CD4-positive, alpha-beta T cell (primary cell): Measurements from ENCODE around the gene FSTL4. TPM values are rescaled to one million over a fixed set of nuclear protein-coding genes. Genes with fewer than 3 reads are reported as not detected.

ENCODE experiments used
- ATAC-seq: fragments of 200-7000 bp; cut with Tn5 transposase; one replicate; pipeline ENCODE4 v1.10.0; 2022; ENCODE audit warnings: mild to moderate bottlenecking; ENCODE audit not compliant: poor library complexity
- CTCF ChIA-PET: fragments of 350-600 bp; sonication (Branson Sonifier 250); formaldehyde crosslinking; loops from one replicate; lab custom pipeline; 2021; ENCODE audit warnings: antibody characterized with exemption, inconsistent platforms; lab: Charles Lee
- POLR2A ChIA-PET: fragments of 350-600 bp; sonication (Branson Sonifier 250); formaldehyde crosslinking; loops from one replicate; lab custom pipeline; 2021; ENCODE audit warnings: antibody characterized with exemption, inconsistent platforms; lab: Charles Lee
- DNase-seq, 14 experiments: peaks; one replicate each; pipeline ENCODE4 v3.0.0-alpha.2; 2013 to 2020; ENCODE audit warnings: mixed read lengths in 2 of 14
- H3K27ac ChIP-seq, 2 donors: one replicate each; pipeline versions ENCODE4 v1.5.1 to v1.7.0; 2013; ENCODE audit warnings: low read length in 2 of 2, low read depth in 1 of 2, mild to moderate bottlenecking in 1 of 2
- H3K27me3 ChIP-seq, 2 experiments: 1 replicate in 1 of 2; 2 replicates in 1 of 2; pipeline versions ENCODE4 v1.6.1 to v1.7.0; 2013; ENCODE audit warnings: low read length in 2 of 2, control low read depth in 1 of 2, mild to moderate bottlenecking in 1 of 2, moderate library complexity in 1 of 2; ENCODE audit not compliant: insufficient read depth in 2 of 2, control insufficient read depth in 1 of 2
- H3K36me3 ChIP-seq: one replicate; pipeline ENCODE4 v1.6.1; 2013; ENCODE audit warnings: low read length, control low read depth; ENCODE audit not compliant: insufficient read depth
- H3K4me1 ChIP-seq: one replicate; pipeline ENCODE4 v1.6.1; 2013; ENCODE audit warnings: low read length, control low read depth; ENCODE audit not compliant: insufficient read depth
- H3K4me3 ChIP-seq: one replicate; pipeline ENCODE4 v1.5.1; 2013; ENCODE audit warnings: mild to moderate bottlenecking, low read length, moderate library complexity
- H3K9me3 ChIP-seq, 2 experiments: 1 replicate in 1 of 2; 2 replicates in 1 of 2; pipeline versions ENCODE4 v1.6.1 to v1.7.0; 2013; ENCODE audit warnings: low read length in 2 of 2, mild to moderate bottlenecking in 2 of 2, control low read depth in 1 of 2, moderate library complexity in 1 of 2; ENCODE audit not compliant: control insufficient read depth in 1 of 2, insufficient read depth in 1 of 2
- H3K27ac Mint-ChIP-seq: one replicate; pipeline ENCODE4 v1.8.0; 2020; ENCODE audit warnings: mixed read lengths
- H3K27me3 Mint-ChIP-seq: one replicate; pipeline ENCODE4 v1.8.0; 2021; ENCODE audit warnings: mixed read lengths
- H3K36me3 Mint-ChIP-seq: one replicate; pipeline ENCODE4 v1.8.0; 2021; ENCODE audit warnings: low read depth, mixed read lengths
- H3K4me1 Mint-ChIP-seq: one replicate; pipeline ENCODE4 v1.8.0; 2021; ENCODE audit warnings: low read depth, mixed read lengths
- H3K4me3 Mint-ChIP-seq: one replicate; pipeline ENCODE4 v1.8.0; 2020; ENCODE audit warnings: mild to moderate bottlenecking, mixed read lengths
- H3K9me3 Mint-ChIP-seq: one replicate; pipeline ENCODE4 v1.8.0; 2020; ENCODE audit warnings: mixed read lengths
- intact Hi-C, 2 experiments: fragments of 100-400 bp; cut with DNase I in 1 of 2; cut with micrococcal nuclease in 1 of 2; formaldehyde crosslinking; loops; one replicate each; pipeline versions ENCODE4 v1.15.1 to v1.9.0; 2023 to 2025; cut with DNase I, micrococcal nuclease
- total RNA-seq, 174 experiments: library from RNA in 2 of 174; stranded (reverse) in 2 of 174; gene quantifications; one replicate each; pipeline ENCODE4 v1.2.3 and lab custom pipeline; 2021 to 2026
- TF ChIP-seq, protein P1 (sequence below): fragments of 200-600 bp; IDR thresholded peaks from one replicate; pipeline ENCODE4 v1.8.0; 2022; ENCODE audit warnings: antibody characterized with exemption, mild to moderate bottlenecking

FSTL4 gene
- total RNA-seq, 2 experiments from 2014 or later = not detected

DNA sequence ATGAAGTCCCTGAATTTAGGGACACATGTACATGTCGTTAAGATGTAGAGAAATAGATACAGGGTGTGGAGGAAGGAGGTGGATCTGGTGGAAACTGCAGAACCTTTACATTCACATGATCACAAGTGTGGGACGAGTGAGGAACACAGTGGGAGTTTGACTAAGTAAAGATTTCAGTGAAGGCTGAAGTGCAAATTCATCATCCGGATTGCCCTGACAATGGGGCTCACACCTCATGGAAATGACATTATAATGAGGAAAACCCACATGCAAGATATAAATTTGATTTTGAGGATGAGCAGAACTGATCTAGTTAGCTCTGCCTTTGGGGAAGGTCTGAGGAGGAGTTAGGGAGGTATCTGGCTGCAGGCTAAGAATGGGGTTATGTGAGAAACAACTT, 173.9 kb downstream of the FSTL4 start:
- H3K4me1 ChIP-seq = no peaks in the 10 kb centered on the region
- Mint-ChIP-seq H3K36me3 (no peaks in the 10 kb centered on the region), H3K9me3 (no peaks in the 10 kb centered on the region), H3K4me1 (no peaks in the 10 kb centered on the region), H3K27ac (no peak overlapping the region), H3K4me3 (no peak overlapping the region), H3K27me3 (no peaks in the 10 kb centered on the region)
- no peak overlapping the region for H3K4me3 ChIP-seq
- ChIA-PET POLR2A (no interaction called here), CTCF (no interaction called here)
- H3K36me3 ChIP-seq = no peaks in the 10 kb centered on the region
- H3K27ac ChIP-seq = no peak overlapping the region
- DNase-seq = no peak
- no peaks in the 10 kb centered on the region for H3K27me3 ChIP-seq
- intact Hi-C loops = no loop called here
- TF ChIP-seq, protein P1, sequence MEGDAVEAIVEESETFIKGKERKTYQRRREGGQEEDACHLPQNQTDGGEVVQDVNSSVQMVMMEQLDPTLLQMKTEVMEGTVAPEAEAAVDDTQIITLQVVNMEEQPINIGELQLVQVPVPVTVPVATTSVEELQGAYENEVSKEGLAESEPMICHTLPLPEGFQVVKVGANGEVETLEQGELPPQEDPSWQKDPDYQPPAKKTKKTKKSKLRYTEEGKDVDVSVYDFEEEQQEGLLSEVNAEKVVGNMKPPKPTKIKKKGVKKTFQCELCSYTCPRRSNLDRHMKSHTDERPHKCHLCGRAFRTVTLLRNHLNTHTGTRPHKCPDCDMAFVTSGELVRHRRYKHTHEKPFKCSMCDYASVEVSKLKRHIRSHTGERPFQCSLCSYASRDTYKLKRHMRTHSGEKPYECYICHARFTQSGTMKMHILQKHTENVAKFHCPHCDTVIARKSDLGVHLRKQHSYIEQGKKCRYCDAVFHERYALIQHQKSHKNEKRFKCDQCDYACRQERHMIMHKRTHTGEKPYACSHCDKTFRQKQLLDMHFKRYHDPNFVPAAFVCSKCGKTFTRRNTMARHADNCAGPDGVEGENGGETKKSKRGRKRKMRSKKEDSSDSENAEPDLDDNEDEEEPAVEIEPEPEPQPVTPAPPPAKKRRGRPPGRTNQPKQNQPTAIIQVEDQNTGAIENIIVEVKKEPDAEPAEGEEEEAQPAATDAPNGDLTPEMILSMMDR = no peak
- ATAC-seq = no peak
- no peaks in the 10 kb centered on the region for H3K9me3 ChIP-seq

GRCh38 chr5:133434336-133434735, 178.0 kb downstream of the FSTL4 start:
- no peak overlapping the region for H3K27ac Mint-ChIP-seq
- CTCF ChIA-PET = no interaction called here
- H3K4me3 Mint-ChIP-seq = no peak overlapping the region

DNA sequence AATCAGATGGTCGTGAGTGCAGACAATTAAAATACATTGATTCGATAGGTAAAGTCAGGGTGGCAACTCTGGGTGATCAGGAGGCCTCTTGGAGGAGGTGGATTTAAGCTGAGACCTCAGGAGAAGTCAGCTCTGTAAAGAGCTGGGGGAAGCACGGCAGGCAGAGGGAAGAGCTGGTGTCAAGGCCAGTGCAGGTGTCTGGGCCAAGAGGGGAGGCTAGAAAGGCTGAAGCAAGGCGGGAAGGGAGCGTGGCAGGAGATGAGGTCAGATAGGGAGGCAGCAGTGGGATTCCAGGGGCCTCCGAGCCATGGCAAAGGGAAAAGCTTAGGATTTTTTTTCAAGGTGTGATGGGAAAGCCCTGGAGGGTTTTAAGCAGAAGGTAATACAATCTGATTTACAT, 178.7 kb downstream of the FSTL4 start:
- H3K27me3 ChIP-seq = peaks cover 3% of the 10 kb centered on the region in 2 experiments
- H3K4me1 ChIP-seq = no peaks in the 10 kb centered on the region
- ChIA-PET CTCF (no interaction called here), POLR2A (no interaction called here)
- TF ChIP-seq, protein P1 = no peak
- H3K36me3 ChIP-seq = no peaks in the 10 kb centered on the region
- H3K9me3 ChIP-seq = no peaks in the 10 kb centered on the region
- no peaks in the 10 kb centered on the region for H3K9me3 Mint-ChIP-seq
- no peak overlapping the region for H3K27ac ChIP-seq
- no peaks in the 10 kb centered on the region for H3K4me1 Mint-ChIP-seq
- no peak for ATAC-seq
- H3K4me3 Mint-ChIP-seq = no peak overlapping the region
- no peaks in the 10 kb centered on the region for H3K27me3 Mint-ChIP-seq
- H3K36me3 Mint-ChIP-seq = no peaks in the 10 kb centered on the region
- DNase-seq = peak in 1 of 14 experiments; percentile 1
- no peak overlapping the region for H3K4me3 ChIP-seq
- intact Hi-C loops = no loop called here
- H3K27ac Mint-ChIP-seq = no peak overlapping the region

More at GRCh38 chr5:133434336-133434735, 178.0 kb downstream of the FSTL4 start:
- POLR2A ChIA-PET = no interaction called here
- Mint-ChIP-seq H3K9me3 (no peaks in the 10 kb centered on the region), H3K36me3 (no peaks in the 10 kb centered on the region), H3K27me3 (no peaks in the 10 kb centered on the region), H3K4me1 (no peaks in the 10 kb centered on the region)
- Histone ChIP-seq H3K27me3 (peaks cover 0 to 3% of the 10 kb centered on the region in 2 experiments), H3K27ac (no peak overlapping the region), H3K4me3 (no peak overlapping the region), H3K36me3 (no peaks in the 10 kb centered on the region), H3K4me1 (no peaks in the 10 kb centered on the region), H3K9me3 (no peaks in the 10 kb centered on the region)
- DNase-seq (no peak), ATAC-seq (no peak)
- TF ChIP-seq, protein P1 = no peak
- intact Hi-C loops = no loop called here
